Measurements from ENCODE around the gene NAXE. TPM values are rescaled to one million over a fixed set of nuclear protein-coding genes. Genes with fewer than 3 reads are reported as not detected.

The NAXE gene
- total and polyA plus RNA-seq, 2 of the 13 experiments (the other 11 are each of a cell fraction or from before 2014, with no cell fraction given): 39.4 to 59.4 TPM

GRCh38 chr1:156571919-156572662 is 19.5 kb upstream of the NAXE start, which contains the start of gene IQGAP3 (continued):
- TF ChIP-seq CREBL2 (CRISPR knock-in tag; IDR thresholded peaks at IDR 0.05; ENCODE audit: borderline replicate concordance): no peak
- peak; percentile 74 for TF ChIP-seq NR2C2 (CRISPR knock-in tag; IDR thresholded peaks at IDR 0.05; ENCODE audit: borderline replicate concordance)
- TF ChIP-seq MLXIP (CRISPR knock-in tag; IDR thresholded peaks at IDR 0.05; ENCODE audit: borderline replicate concordance): no peak
- TF ChIP-seq CHD4 (IDR thresholded peaks at IDR 0.05; ENCODE audit: borderline replicate concordance, low read length): no peak
- TF ChIP-seq ZNF7 (CRISPR knock-in tag; IDR thresholded peaks at IDR 0.05): no peak
- no peak for TF ChIP-seq REXO4 (CRISPR knock-in tag; IDR thresholded peaks at IDR 0.05; ENCODE audit: borderline replicate concordance)
- TF ChIP-seq ZSCAN29 (CRISPR knock-in tag; conservative IDR thresholded peaks at IDR 0.05): no peak
- peak; percentile 91 for TF ChIP-seq GATAD1 (CRISPR knock-in tag; IDR thresholded peaks at IDR 0.05)
- no peak for TF ChIP-seq CERS6 (CRISPR knock-in tag; IDR thresholded peaks at IDR 0.05)
- TF ChIP-seq PTBP1 (IDR thresholded peaks at IDR 0.05; ENCODE audit: low read depth, low read length, poor library complexity, severe bottlenecking): no peak
- no peak for TF ChIP-seq ZBTB1 (CRISPR knock-in tag; IDR thresholded peaks at IDR 0.05; ENCODE audit: borderline replicate concordance)
- TF ChIP-seq ZNF749 (CRISPR knock-in tag; IDR thresholded peaks at IDR 0.05; ENCODE audit: borderline replicate concordance): peak; percentile 68; the same call in 1 of the 2 replicates
- no peak for TF ChIP-seq ZNF333 (CRISPR knock-in tag; IDR thresholded peaks at IDR 0.05; ENCODE audit: borderline replicate concordance)
- TF ChIP-seq USF2 (IDR thresholded peaks at IDR 0.05; ENCODE audit: low read depth, low read length): no peak
- no peak for TF ChIP-seq USF2 (CRISPR knock-in tag; IDR thresholded peaks at IDR 0.05; ENCODE audit: borderline replicate concordance)
- no peak for TF ChIP-seq PHF21A (CRISPR knock-in tag; IDR thresholded peaks at IDR 0.05)
- no peak for TF ChIP-seq ZNF766 (CRISPR knock-in tag; IDR thresholded peaks at IDR 0.05; ENCODE audit: borderline replicate concordance)
- no peak for TF ChIP-seq ZNF496 (CRISPR knock-in tag; IDR thresholded peaks at IDR 0.05; ENCODE audit: insufficient replicate concordance)
- TF ChIP-seq GZF1 (CRISPR knock-in tag; IDR thresholded peaks at IDR 0.05): no peak
- peak; percentile 70; the same call in 1 of the 2 replicates for TF ChIP-seq KDM2A (CRISPR knock-in tag; IDR thresholded peaks at IDR 0.05; ENCODE audit: borderline replicate concordance, low read depth)
- no peak for TF ChIP-seq TCF12 (IDR thresholded peaks at IDR 0.05)
- TF ChIP-seq TCF12 (CRISPR knock-in tag; IDR thresholded peaks at IDR 0.05): no peak
- no peak for TF ChIP-seq MAFK (conservative IDR thresholded peaks at IDR 0.05 in 1 of 2, IDR thresholded peaks at IDR 0.05 in 1 of 2; ENCODE audit: low read length in 2 of 2)
- TF ChIP-seq TAF15 (IDR thresholded peaks at IDR 0.05; ENCODE audit: low read depth, low read length, poor library complexity, severe bottlenecking): no peak

All from HepG2 (cell line).